ENCODE data around the gene GCAT. TPM values are rescaled to one million over a fixed set of nuclear protein-coding genes. Genes with fewer than 3 reads are reported as not detected.

Gene GCAT
- total RNA-seq, 1 experiment from 2014 or later, result 32.8 TPM

DNA sequence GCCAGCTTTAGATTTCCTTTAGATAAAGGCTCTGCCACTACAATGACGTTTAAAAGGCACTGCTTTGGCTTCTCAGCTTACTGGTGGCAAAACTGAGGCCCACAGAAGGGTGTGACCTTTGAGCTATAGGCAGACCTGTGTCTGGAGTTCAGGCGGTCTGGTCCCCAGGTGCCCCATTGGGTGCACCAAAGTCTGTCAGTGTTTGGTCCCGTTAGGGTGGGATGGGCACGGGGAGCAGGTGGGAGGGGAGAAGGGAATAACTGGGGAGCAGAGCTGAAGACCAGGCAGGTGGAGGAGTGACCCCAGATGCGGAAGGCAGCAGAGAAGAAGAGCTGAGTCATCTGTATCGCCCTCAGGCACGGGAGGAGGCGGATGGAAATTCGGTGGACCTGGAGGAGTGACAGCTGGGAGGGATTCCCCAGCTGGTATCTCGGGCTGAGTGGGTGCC is 45.3 kb upstream of the GCAT start:
- TF ChIP-seq CTCF (IDR thresholded peaks at IDR 0.05; ENCODE audit: unreplicated experiment), result no peak
- BruUV-seq (replicated peaks), result no TSS peak
- Mint-ChIP-seq H3K4me1 (ENCODE audit: insufficient read depth, unreplicated experiment) (peaks cover 7% of the 10 kb centered on the region), H3K9me3 (ENCODE audit: unreplicated experiment) (no peaks in the 10 kb centered on the region), H3K27ac (ENCODE audit: low read depth, unreplicated experiment) (no peak overlapping the region), H3K36me3 (ENCODE audit: insufficient read depth, unreplicated experiment) (peaks cover 57% of the 10 kb centered on the region), H3K4me3 (ENCODE audit: unreplicated experiment) (no peak overlapping the region), H3K27me3 (ENCODE audit: insufficient read depth, unreplicated experiment) (no peaks in the 10 kb centered on the region)
- ChIA-PET CTCF (interaction anchor here (0.6 kb wide), 1 partner anchor 103 kb away, joined by 5 read pairs; no protein-coding TSS in a partner anchor), POLR2A (interaction anchor here (1.2 to 3.6 kb wide), 3 partner anchors 10 to 14 kb away, joined by 3 to 16 read pairs (median 3); no protein-coding TSS in a partner anchor)
- no peak for DNase-seq (ENCODE audit: unreplicated experiment)
- intact Hi-C loops (cut with micrococcal nuclease), result no loop called here

DNA sequence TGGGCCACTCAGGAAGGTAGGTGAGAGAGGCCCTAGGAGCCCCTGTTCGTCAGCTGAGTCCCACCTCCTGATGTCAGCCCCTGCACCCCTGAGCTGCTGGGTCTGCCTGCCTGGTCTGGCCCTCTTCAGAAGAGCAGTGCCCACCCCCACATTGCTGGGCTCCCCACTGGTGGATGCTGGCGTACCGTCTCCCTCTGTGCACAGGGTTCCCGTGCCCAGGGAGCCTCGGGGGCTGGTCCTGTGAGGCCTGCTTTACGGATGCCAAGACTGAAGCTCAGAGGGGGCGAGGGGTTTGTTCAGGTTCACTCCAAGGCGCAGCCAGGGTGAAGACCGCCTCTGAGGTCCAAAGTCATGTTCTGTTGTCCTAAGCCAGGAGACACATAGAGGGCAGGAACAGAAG is 44.7 kb upstream of the GCAT start:
- intact Hi-C loops (cut with micrococcal nuclease), result no loop called here
- ChIA-PET POLR2A (interaction anchor here (3.6 kb wide), 1 partner anchor 13 kb away, joined by 16 read pairs; no protein-coding TSS in a partner anchor), CTCF (interaction anchor here (0.6 kb wide), 1 partner anchor 102 kb away, joined by 5 read pairs; no protein-coding TSS in a partner anchor)
- H3K36me3 Mint-ChIP-seq (ENCODE audit: insufficient read depth, unreplicated experiment), result peaks cover 51% of the 10 kb centered on the region
- no TSS peak for BruUV-seq (replicated peaks)
- no peak for DNase-seq (ENCODE audit: unreplicated experiment)
- H3K4me1 Mint-ChIP-seq (ENCODE audit: insufficient read depth, unreplicated experiment), result peaks cover 7% of the 10 kb centered on the region
- no peaks in the 10 kb centered on the region for H3K9me3 Mint-ChIP-seq (ENCODE audit: unreplicated experiment)
- no peak overlapping the region for H3K4me3 Mint-ChIP-seq (ENCODE audit: unreplicated experiment)
- no peaks in the 10 kb centered on the region for H3K27me3 Mint-ChIP-seq (ENCODE audit: insufficient read depth, unreplicated experiment)
- no peak for TF ChIP-seq CTCF (IDR thresholded peaks at IDR 0.05; ENCODE audit: unreplicated experiment)
- no peak overlapping the region for H3K27ac Mint-ChIP-seq (ENCODE audit: low read depth, unreplicated experiment)

- ChIA-PET CTCF (no interaction called here), POLR2A (interaction anchor here (3.6 kb wide), 1 partner anchor 12 kb away, joined by 16 read pairs; no protein-coding TSS in a partner anchor)
- intact Hi-C loops (cut with micrococcal nuclease), result no loop called here
- BruUV-seq (replicated peaks), result no TSS peak
- H3K9me3 Mint-ChIP-seq (ENCODE audit: unreplicated experiment), result no peaks in the 10 kb centered on the region
- H3K27me3 Mint-ChIP-seq (ENCODE audit: insufficient read depth, unreplicated experiment), result no peaks in the 10 kb centered on the region
- TF ChIP-seq CTCF (IDR thresholded peaks at IDR 0.05; ENCODE audit: unreplicated experiment), result no peak
- peaks cover 7% of the 10 kb centered on the region for H3K4me1 Mint-ChIP-seq (ENCODE audit: insufficient read depth, unreplicated experiment)
- H3K36me3 Mint-ChIP-seq (ENCODE audit: insufficient read depth, unreplicated experiment), result peaks cover 47% of the 10 kb centered on the region
- H3K27ac Mint-ChIP-seq (ENCODE audit: low read depth, unreplicated experiment), result no peak overlapping the region
- no peak overlapping the region for H3K4me3 Mint-ChIP-seq (ENCODE audit: unreplicated experiment)
- no peak for DNase-seq (ENCODE audit: unreplicated experiment)
These were observed 44.1 kb upstream of the GCAT start for GRCh38 chr22:37763652-37764051.

DNA sequence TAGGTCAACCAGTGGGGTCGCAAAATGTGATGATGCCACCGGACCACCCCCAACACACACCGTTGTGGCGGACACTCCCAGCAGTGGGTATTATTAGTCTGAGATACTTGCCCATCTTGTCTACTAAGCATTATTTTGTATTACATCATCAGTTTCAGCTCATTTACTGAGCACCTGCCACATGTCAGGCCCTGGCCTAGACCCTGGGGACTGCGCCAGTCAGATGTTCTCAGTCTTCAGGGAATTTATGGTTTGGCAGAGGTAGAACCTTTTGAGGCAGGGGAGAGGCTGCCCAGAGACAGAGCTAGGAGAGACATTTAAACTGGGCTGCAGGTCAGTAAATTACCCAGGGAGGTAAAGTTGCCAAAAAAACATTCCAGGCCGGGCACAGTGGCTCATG is 43.1 kb upstream of the GCAT start:
- POLR2A ChIA-PET, result interaction anchor here (0.6 to 3.6 kb wide), 5 partner anchors 11 to 137 kb away, joined by 3 to 16 read pairs (median 3); no protein-coding TSS in a partner anchor
- H3K4me1 Mint-ChIP-seq (ENCODE audit: insufficient read depth, unreplicated experiment), result peaks cover 7% of the 10 kb centered on the region
- H3K4me3 Mint-ChIP-seq (ENCODE audit: unreplicated experiment), result no peak overlapping the region
- H3K27me3 Mint-ChIP-seq (ENCODE audit: insufficient read depth, unreplicated experiment), result no peaks in the 10 kb centered on the region
- H3K36me3 Mint-ChIP-seq (ENCODE audit: insufficient read depth, unreplicated experiment), result peaks cover 45% of the 10 kb centered on the region
- no peak overlapping the region for H3K27ac Mint-ChIP-seq (ENCODE audit: low read depth, unreplicated experiment)
- no peaks in the 10 kb centered on the region for H3K9me3 Mint-ChIP-seq (ENCODE audit: unreplicated experiment)
- no peak for DNase-seq (ENCODE audit: unreplicated experiment)
- no TSS peak for BruUV-seq (replicated peaks)
- intact Hi-C loops (cut with micrococcal nuclease), result no loop called here
- CTCF ChIA-PET, result no interaction called here
- no peak for TF ChIP-seq CTCF (IDR thresholded peaks at IDR 0.05; ENCODE audit: unreplicated experiment)
